GM12873 (cell line): Measurements from ENCODE around the gene NT5C1A.

Source experiments
- CTCF ChIP-seq: IDR thresholded peaks from 2 replicates; pipeline ENCODE4 v1.5.1; 2012; ENCODE audit warnings: low read depth, mild to moderate bottlenecking, moderate library complexity, low read length, control low read depth; ENCODE audit not compliant: insufficient read depth; ENCODE audit errors: missing control alignments

NT5C1A gene

GRCh38 chr1:39689214-39689613 lies 17.3 kb upstream of the NT5C1A start:
- no peak for TF ChIP-seq CTCF

GRCh38 chr1:39688706-39689105 lies 16.8 kb upstream of the NT5C1A start:
- no peak for TF ChIP-seq CTCF

- TF ChIP-seq CTCF: no peak
Measured at GRCh38 chr1:39687243-39687642, 15.3 kb upstream of the NT5C1A start.

- no peak for TF ChIP-seq CTCF
Measured at GRCh38 chr1:39685071-39685470, 13.2 kb upstream of the NT5C1A start.

GRCh38 chr1:39684313-39684664 lies 12.4 kb upstream of the NT5C1A start:
- TF ChIP-seq CTCF: no peak

- TF ChIP-seq CTCF: no peak
Measured at GRCh38 chr1:39683591-39684312, 11.8 kb upstream of the NT5C1A start.

GRCh38 chr1:39681999-39682398 lies 10.1 kb upstream of the NT5C1A start:
- TF ChIP-seq CTCF: no peak
